ENCODE data around the gene RPE65. TPM values are rescaled to one million over a fixed set of nuclear protein-coding genes. Genes with fewer than 3 reads are reported as not detected.

The RPE65 gene
- total and polyA plus RNA-seq, 2 of the 8 experiments (the other 6 are each of a cell fraction or from before 2014, with no cell fraction given) = not detected

GRCh38 chr1:68379085-68379478 is 70.7 kb downstream of the RPE65 start:
- no peak overlapping the region for H2AK5ac ChIP-seq (ENCODE audit: low read depth, low read length)
- no peaks in the 10 kb centered on the region for H3K36me3 ChIP-seq (ENCODE audit: control insufficient read depth in 2 of 4, insufficient read depth in 4 of 4, low read length in 3 of 4)
- no peak overlapping the region for H3K9ac ChIP-seq (replicated peaks in 1 of 4; ENCODE audit: extremely low read depth in 1 of 4, low read depth in 3 of 4, low read length in 3 of 4)
- no peak overlapping the region for H3K4me3 ChIP-seq (ENCODE audit: extremely low read depth in 1 of 4, insufficient read depth in 2 of 4, low read depth in 3 of 4, low read length in 4 of 4)
- H3K79me1 ChIP-seq (ENCODE audit: low read depth, low read length) = no peaks in the 10 kb centered on the region
- POLR2A ChIA-PET (ENCODE audit: partially characterized antibody) = no interaction called here
- no peak overlapping the region for H4K8ac ChIP-seq (ENCODE audit: extremely low read depth, insufficient read depth, low read length)
- H3K79me2 ChIP-seq (ENCODE audit: control insufficient read depth in 1 of 2, insufficient read depth in 2 of 2, low read length in 2 of 2) = no peaks in the 10 kb centered on the region
- no peak overlapping the region for H3K14ac ChIP-seq (ENCODE audit: insufficient read length)
- no peaks in the 10 kb centered on the region for H3K4me1 ChIP-seq (replicated peaks in 1 of 4; ENCODE audit: control insufficient read depth in 3 of 4, insufficient read depth in 4 of 4, low read length in 3 of 4)
- H3K27ac ChIP-seq (ENCODE audit: low read depth, low read length) = no peak overlapping the region
- H4K20me1 ChIP-seq (replicated peaks in 1 of 2; ENCODE audit: control insufficient read depth in 1 of 2, insufficient read depth in 2 of 2, low read length in 2 of 2) = no peaks in the 10 kb centered on the region
- no peaks in the 10 kb centered on the region for H3K9me3 ChIP-seq (ENCODE audit: insufficient read depth in 2 of 2, low read depth in 1 of 2, low read length in 1 of 2)
- no peak overlapping the region for H3K23ac ChIP-seq (ENCODE audit: insufficient read length)
- no peak overlapping the region for H2AFZ ChIP-seq (ENCODE audit: low read length)
- FAIRE-seq = no peak
- H2BK120ac ChIP-seq (replicated peaks; ENCODE audit: low read depth, low read length) = no peak overlapping the region
- TF ChIP-seq TBP (IDR thresholded peaks at IDR 0.05; ENCODE audit: low read depth, low read length) = no peak
- no peak for TF ChIP-seq SP2 (IDR thresholded peaks at IDR 0.05; ENCODE audit: low read length)
- TF ChIP-seq, protein P1, sequence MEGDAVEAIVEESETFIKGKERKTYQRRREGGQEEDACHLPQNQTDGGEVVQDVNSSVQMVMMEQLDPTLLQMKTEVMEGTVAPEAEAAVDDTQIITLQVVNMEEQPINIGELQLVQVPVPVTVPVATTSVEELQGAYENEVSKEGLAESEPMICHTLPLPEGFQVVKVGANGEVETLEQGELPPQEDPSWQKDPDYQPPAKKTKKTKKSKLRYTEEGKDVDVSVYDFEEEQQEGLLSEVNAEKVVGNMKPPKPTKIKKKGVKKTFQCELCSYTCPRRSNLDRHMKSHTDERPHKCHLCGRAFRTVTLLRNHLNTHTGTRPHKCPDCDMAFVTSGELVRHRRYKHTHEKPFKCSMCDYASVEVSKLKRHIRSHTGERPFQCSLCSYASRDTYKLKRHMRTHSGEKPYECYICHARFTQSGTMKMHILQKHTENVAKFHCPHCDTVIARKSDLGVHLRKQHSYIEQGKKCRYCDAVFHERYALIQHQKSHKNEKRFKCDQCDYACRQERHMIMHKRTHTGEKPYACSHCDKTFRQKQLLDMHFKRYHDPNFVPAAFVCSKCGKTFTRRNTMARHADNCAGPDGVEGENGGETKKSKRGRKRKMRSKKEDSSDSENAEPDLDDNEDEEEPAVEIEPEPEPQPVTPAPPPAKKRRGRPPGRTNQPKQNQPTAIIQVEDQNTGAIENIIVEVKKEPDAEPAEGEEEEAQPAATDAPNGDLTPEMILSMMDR (IDR thresholded peaks at IDR 0.05; ENCODE audit: control extremely low read depth in 1 of 3, insufficient read depth in 1 of 3, low read depth in 1 of 3, low read length in 3 of 3) = no peak
- no peak for TF ChIP-seq BACH1 (IDR thresholded peaks at IDR 0.05; ENCODE audit: low read length)
- no peak for TF ChIP-seq HDAC6 (IDR thresholded peaks at IDR 0.05; ENCODE audit: low read depth, low read length)
- TF ChIP-seq HDAC2 (IDR thresholded peaks at IDR 0.05; ENCODE audit: borderline replicate concordance in 1 of 2, low read depth in 2 of 2, low read length in 2 of 2) = no peak
- TF ChIP-seq KDM1A (IDR thresholded peaks at IDR 0.05; ENCODE audit: borderline replicate concordance, low read length) = no peak
- no peak for TF ChIP-seq SIN3A (conservative IDR thresholded peaks at IDR 0.05 in 1 of 2, IDR thresholded peaks at IDR 0.05 in 1 of 2; ENCODE audit: low read depth in 1 of 2, low read length in 2 of 2)
- TF ChIP-seq SIX5 (IDR thresholded peaks at IDR 0.05; ENCODE audit: low read depth, low read length) = no peak
- TF ChIP-seq ASH2L (IDR thresholded peaks at IDR 0.05; ENCODE audit: low read length) = no peak
- TF ChIP-seq TAF1 (IDR thresholded peaks at IDR 0.05; ENCODE audit: low read depth, low read length) = no peak
- no peak for TF ChIP-seq CREB1 (IDR thresholded peaks at IDR 0.05)
- no peak for TF ChIP-seq SUZ12 (IDR thresholded peaks at IDR 0.05; ENCODE audit: low read length)
- no peak overlapping the region for H3K4ac ChIP-seq (replicated peaks; ENCODE audit: insufficient read length, low read depth, low read length)
- no peaks in the 10 kb centered on the region for H3K27me3 ChIP-seq (replicated peaks in 1 of 4; ENCODE audit: control insufficient read depth in 3 of 4, extremely low read depth in 1 of 4, insufficient read depth in 3 of 4, low read length in 3 of 4)
- no peak overlapping the region for H3K4me2 ChIP-seq (ENCODE audit: insufficient read depth in 1 of 2, low read depth in 2 of 2, low read length in 2 of 2)
- DNase-seq (ENCODE audit: low read depth in 1 of 2, low spot score in 2 of 2) = no peak
- H2BK20ac ChIP-seq (ENCODE audit: low read length) = no peak overlapping the region
- H2BK12ac ChIP-seq (ENCODE audit: low read depth, low read length) = no peak overlapping the region
- H3K56ac ChIP-seq (replicated peaks; ENCODE audit: insufficient read length, low read depth, low read length) = no peak overlapping the region
- CTCF ChIA-PET (ENCODE audit: partially characterized antibody) = interaction anchor here (0.9 to 2.1 kb wide), 3 partner anchors 21 to 262 kb away, joined by 3 to 9 read pairs (median 3); no protein-coding TSS in a partner anchor
- H4K91ac ChIP-seq (replicated peaks; ENCODE audit: insufficient read length, low read length) = no peak overlapping the region
- no peak overlapping the region for H2BK5ac ChIP-seq (ENCODE audit: low read depth, low read length)
- no peak overlapping the region for H2BK15ac ChIP-seq (ENCODE audit: low read length)
- no peaks in the 10 kb centered on the region for H3K23me2 ChIP-seq (ENCODE audit: low read depth, low read length)
- no peak overlapping the region for H3K18ac ChIP-seq (ENCODE audit: extremely low read depth, low read length)
- H4K5ac ChIP-seq (ENCODE audit: insufficient read length, low read depth, low read length) = no peak overlapping the region

Data from H1 (cell line).